ENCODE measurements around the gene KIF23.

KIF23 gene

DNA sequence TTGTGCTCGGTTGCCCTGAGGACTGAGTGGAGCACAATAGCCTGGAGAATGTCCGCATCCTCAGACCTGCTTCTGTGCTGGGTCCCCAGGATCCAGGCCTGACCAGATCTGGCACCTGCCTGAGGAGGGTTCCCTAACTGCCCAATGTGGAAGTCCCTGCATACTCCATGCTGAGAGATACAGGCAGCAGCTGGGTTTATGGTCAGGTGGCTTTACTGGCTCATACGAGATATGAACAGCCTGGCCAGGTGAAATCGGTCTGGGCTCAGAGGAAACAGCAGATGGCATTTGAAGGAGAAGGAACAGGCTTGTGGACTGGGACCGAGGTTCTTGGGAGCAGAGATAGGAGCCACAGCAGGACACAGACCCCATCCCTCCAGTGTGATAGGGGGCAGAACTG lies 18.2 kb upstream of the KIF23 start:
- no peak overlapping the region for H3K4me3 ChIP-seq (replicated peaks; ENCODE audit: low read depth, low read length)
- TF ChIP-seq, protein P1, sequence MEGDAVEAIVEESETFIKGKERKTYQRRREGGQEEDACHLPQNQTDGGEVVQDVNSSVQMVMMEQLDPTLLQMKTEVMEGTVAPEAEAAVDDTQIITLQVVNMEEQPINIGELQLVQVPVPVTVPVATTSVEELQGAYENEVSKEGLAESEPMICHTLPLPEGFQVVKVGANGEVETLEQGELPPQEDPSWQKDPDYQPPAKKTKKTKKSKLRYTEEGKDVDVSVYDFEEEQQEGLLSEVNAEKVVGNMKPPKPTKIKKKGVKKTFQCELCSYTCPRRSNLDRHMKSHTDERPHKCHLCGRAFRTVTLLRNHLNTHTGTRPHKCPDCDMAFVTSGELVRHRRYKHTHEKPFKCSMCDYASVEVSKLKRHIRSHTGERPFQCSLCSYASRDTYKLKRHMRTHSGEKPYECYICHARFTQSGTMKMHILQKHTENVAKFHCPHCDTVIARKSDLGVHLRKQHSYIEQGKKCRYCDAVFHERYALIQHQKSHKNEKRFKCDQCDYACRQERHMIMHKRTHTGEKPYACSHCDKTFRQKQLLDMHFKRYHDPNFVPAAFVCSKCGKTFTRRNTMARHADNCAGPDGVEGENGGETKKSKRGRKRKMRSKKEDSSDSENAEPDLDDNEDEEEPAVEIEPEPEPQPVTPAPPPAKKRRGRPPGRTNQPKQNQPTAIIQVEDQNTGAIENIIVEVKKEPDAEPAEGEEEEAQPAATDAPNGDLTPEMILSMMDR (IDR thresholded peaks at IDR 0.05; ENCODE audit: insufficient read depth, low read length, poor library complexity, severe bottlenecking), result no peak
- H3K27me3 ChIP-seq (replicated peaks; ENCODE audit: control insufficient read depth, insufficient read depth, low read length), result no peaks in the 10 kb centered on the region
- DNase-seq (ENCODE audit: extremely low read depth, insufficient read length), result no peak
- H3K36me3 ChIP-seq (ENCODE audit: control insufficient read depth, insufficient read depth, low read length), result no peaks in the 10 kb centered on the region

DNA sequence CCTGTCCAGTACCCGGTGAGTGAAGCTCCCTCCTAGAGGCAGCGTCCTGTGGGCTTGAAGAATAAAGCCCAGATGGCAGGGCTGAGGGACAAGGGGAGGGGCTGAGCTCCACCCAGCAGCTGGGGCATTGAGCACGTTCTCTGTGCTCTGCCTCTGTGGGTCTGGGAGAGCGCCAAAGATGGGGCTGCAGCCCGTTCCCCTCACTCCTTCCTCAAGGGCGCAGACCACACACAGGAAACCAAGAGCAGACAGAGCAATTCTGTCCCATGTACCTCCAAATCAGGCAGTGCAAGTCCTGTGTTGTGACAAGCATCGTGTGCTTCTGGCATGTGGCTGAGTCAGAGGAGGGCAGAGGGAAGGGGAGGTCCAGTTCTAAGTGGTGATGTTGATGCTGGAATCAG lies 15.7 kb upstream of the KIF23 start:
- H3K27me3 ChIP-seq (replicated peaks; ENCODE audit: control insufficient read depth, insufficient read depth, low read length), result no peaks in the 10 kb centered on the region
- no peak overlapping the region for H3K4me3 ChIP-seq (replicated peaks; ENCODE audit: low read depth, low read length)
- no peaks in the 10 kb centered on the region for H3K36me3 ChIP-seq (ENCODE audit: control insufficient read depth, insufficient read depth, low read length)
- DNase-seq (ENCODE audit: extremely low read depth, insufficient read length), result no peak
- TF ChIP-seq, protein P1 (IDR thresholded peaks at IDR 0.05; ENCODE audit: insufficient read depth, low read length, poor library complexity, severe bottlenecking), result no peak

DNA sequence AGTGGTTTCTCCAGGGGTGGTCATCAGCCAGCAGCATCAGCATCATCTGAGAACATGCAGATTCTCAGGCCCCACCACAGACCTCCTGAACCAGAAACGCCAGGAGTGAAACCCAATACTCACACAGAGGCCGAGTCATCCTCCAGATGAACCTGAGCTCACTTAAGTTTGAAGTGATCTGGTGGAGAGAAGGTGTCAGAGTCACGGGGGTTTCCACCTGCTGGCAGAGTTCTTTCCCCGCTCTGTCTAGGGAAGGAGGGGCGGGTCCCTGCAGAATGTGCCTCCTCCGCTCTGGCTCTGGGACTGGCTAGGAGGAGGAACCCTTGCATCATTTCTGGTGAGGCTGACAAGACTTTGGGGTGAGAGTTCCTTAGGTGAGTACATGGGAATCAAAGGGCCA lies 13.3 kb upstream of the KIF23 start:
- DNase-seq (ENCODE audit: extremely low read depth, insufficient read length), result no peak
- TF ChIP-seq, protein P1 (IDR thresholded peaks at IDR 0.05; ENCODE audit: insufficient read depth, low read length, poor library complexity, severe bottlenecking), result no peak
- H3K27me3 ChIP-seq (replicated peaks; ENCODE audit: control insufficient read depth, insufficient read depth, low read length), result no peaks in the 10 kb centered on the region
- no peak overlapping the region for H3K4me3 ChIP-seq (replicated peaks; ENCODE audit: low read depth, low read length)
- H3K36me3 ChIP-seq (ENCODE audit: control insufficient read depth, insufficient read depth, low read length), result no peaks in the 10 kb centered on the region

DNA sequence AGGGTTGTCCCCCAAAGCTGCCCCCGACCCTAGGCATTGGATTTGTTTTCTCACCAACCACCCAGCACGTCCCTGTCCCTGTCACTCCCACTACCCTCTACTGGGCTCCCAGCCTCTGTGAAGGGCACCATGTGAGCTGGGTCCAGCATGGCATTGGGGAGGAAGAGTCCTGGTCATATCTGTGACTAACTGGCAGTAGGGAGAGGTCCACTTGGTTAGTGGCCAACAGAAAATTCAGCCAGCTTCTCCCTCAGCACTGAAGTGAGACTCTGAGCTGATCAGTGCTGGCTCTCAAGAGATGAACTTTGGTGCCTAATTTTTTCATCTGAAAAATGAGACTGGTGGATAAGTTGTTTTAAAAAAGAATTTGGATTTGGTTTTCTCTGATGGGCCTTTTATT lies 11.3 kb upstream of the KIF23 start:
- TF ChIP-seq, protein P1 (IDR thresholded peaks at IDR 0.05; ENCODE audit: insufficient read depth, low read length, poor library complexity, severe bottlenecking), result no peak
- H3K4me3 ChIP-seq (replicated peaks; ENCODE audit: low read depth, low read length), result no peak overlapping the region
- no peaks in the 10 kb centered on the region for H3K27me3 ChIP-seq (replicated peaks; ENCODE audit: control insufficient read depth, insufficient read depth, low read length)
- no peaks in the 10 kb centered on the region for H3K36me3 ChIP-seq (ENCODE audit: control insufficient read depth, insufficient read depth, low read length)
- DNase-seq (ENCODE audit: extremely low read depth, insufficient read length), result no peak

DNA sequence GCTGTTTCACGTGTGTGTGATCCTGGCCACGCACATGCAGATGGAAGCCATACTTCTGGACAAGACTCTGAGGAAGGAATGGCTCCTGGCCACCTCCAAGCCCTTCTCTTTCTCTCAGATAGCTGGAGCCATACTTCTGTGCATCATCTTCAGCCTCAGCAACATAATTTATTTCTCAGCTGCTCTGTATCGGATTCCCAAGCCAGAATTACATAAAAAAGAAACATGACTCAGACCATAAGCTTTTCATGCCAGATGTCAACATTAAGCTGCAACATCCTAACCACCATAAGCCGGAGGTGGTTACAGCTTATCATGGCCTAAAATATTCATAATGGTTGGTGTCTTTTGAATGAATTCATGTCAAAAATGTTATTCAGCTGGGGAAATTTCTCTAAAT lies 10.6 kb upstream of the KIF23 start:
- H3K36me3 ChIP-seq (ENCODE audit: control insufficient read depth, insufficient read depth, low read length), result no peaks in the 10 kb centered on the region
- H3K4me3 ChIP-seq (replicated peaks; ENCODE audit: low read depth, low read length), result no peak overlapping the region
- TF ChIP-seq, protein P1 (IDR thresholded peaks at IDR 0.05; ENCODE audit: insufficient read depth, low read length, poor library complexity, severe bottlenecking), result no peak
- H3K27me3 ChIP-seq (replicated peaks; ENCODE audit: control insufficient read depth, insufficient read depth, low read length), result no peaks in the 10 kb centered on the region
- no peak for DNase-seq (ENCODE audit: extremely low read depth, insufficient read length)

DNA sequence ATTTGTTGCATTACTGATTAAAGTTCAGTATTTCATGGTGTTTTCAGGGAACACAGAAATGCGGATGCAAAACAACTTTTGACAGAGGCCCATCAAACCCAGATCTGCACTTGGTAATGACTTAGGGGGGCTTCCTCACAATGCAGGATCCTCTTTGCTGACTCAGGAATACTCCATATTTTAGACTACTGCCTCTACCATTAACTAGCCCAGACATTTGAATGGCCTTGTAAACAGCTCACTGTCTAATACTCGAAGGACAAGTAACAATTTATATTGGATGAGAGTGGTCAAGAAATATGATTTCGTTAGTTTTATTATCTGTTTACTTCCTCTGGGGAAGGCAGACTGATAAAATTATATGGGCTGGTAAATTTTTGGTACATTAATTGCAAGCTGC lies 9.0 kb upstream of the KIF23 start:
- TF ChIP-seq, protein P1 (IDR thresholded peaks at IDR 0.05; ENCODE audit: insufficient read depth, low read length, poor library complexity, severe bottlenecking), result no peak
- Histone ChIP-seq H3K27me3 (replicated peaks; ENCODE audit: control insufficient read depth, insufficient read depth, low read length) (no peaks in the 10 kb centered on the region), H3K36me3 (ENCODE audit: control insufficient read depth, insufficient read depth, low read length) (no peaks in the 10 kb centered on the region), H3K4me3 (replicated peaks; ENCODE audit: low read depth, low read length) (no peak overlapping the region)
- no peak for DNase-seq (ENCODE audit: extremely low read depth, insufficient read length)
